Adrenal gland (tissue), 12 donors: ENCODE results near the gene RETREG1. TPM values are rescaled to one million over a fixed set of nuclear protein-coding genes. Genes with fewer than 3 reads are reported as not detected.

Experiments used
- DNase-seq, 7 donors: peaks; one replicate each; pipeline ENCODE4 v3.0.0-alpha.2; 2019 to 2020
- H3K27ac ChIP-seq, 5 donors: fragments of 200-600 bp; sonication (generic) in 4 of 5; 1 replicate in 3 of 5; 2 replicates in 2 of 5; pipeline versions ENCODE4 v1.5.1 to v1.8.0; 2016 to 2020; ENCODE audit warnings: mild to moderate bottlenecking in 1 of 5
- H3K27me3 ChIP-seq: fragments of 200-600 bp; 2 replicates; pipeline ENCODE4 v1.8.0; 2021
- H3K36me3 ChIP-seq, 2 donors: fragments of 200-600 bp; replicated peaks in 1 of 2; 1 replicate in 1 of 2; 2 replicates in 1 of 2; pipeline versions ENCODE4 v1.5.1 to v1.8.0; 2018 to 2022
- H3K4me1 ChIP-seq, 2 donors: fragments of 200-600 bp; replicated peaks in 1 of 2; 1 replicate in 1 of 2; 2 replicates in 1 of 2; pipeline versions ENCODE4 v1.5.1 to v1.8.0; 2018 to 2021
- H3K4me3 ChIP-seq, 4 donors: fragments of 200-600 bp; sonication (generic) in 3 of 4; one replicate each; pipeline ENCODE4 v1.5.1; 2016 to 2018
- H3K9me3 ChIP-seq, 3 donors: fragments of 200-600 bp; sonication (generic) in 1 of 3; replicated peaks in 1 of 3; 1 replicate in 2 of 3; 2 replicates in 1 of 3; pipeline versions ENCODE4 v1.5.1 to v1.8.0; 2016 to 2021
- POLR2A ChIP-seq, 2 donors: fragments of 450-650 bp; IDR thresholded peaks; one replicate each; pipeline ENCODE4 v1.6.1; 2017; ENCODE audit warnings: antibody characterized with exemption in 2 of 2, mild to moderate bottlenecking in 2 of 2, moderate library complexity in 1 of 2
- WGBS, 4 donors: extraction: QIAGEN DNeasy Blood & Tissue Kit in 2 of 4; methylation state at CpG; one replicate each; pipeline versions ENCODE4 v1.1.5 to v1.1.7; 2013 to 2017; 5-methylcytosine and 5-hydroxymethylcytosine counted together
- intact Hi-C, 2 donors: fragments of 100-400 bp; cut with DNase I; formaldehyde crosslinking; loops; one replicate each; pipeline versions ENCODE4 v1.14.1 to v1.15.0; 2022 to 2023
- polyA plus RNA-seq, 3 donors: library from polyadenylated mRNA; stranded (reverse); fragments of 200-250 nt in 2 of 3; fragments of 350-450 nt in 1 of 3; fragmentation: Illumina TruSeq in 1 of 3; extraction: RNeasy Lipid Tissue Mini Kit (QIAGEN cat#74804) in 1 of 3; gene quantifications; one replicate each; pipeline ENCODE4 v1.2.3, GENCODE V29; 2013 to 2014
- total RNA-seq, 9 donors: library from RNA; depleted of rRNA in 4 of 9; stranded (reverse); fragments of >200 nt in 4 of 9; fragments of 120-200 nt in 1 of 9; fragmentation: NEBNext Ultra II Directional in 1 of 9; extraction: Animal tissue kit (Norgen Biotek cat#: 25700) in 1 of 9; gene quantifications; one replicate each; pipeline versions ENCODE4 v1.1.0 to v1.2.4, GENCODE V29; 2013 to 2023
- TF ChIP-seq, protein P1 (sequence below), 6 experiments: fragments of 450-650 bp in 4 of 6; fragments of 200-600 bp in 2 of 6; sonication (generic) in 1 of 6; IDR thresholded peaks; 1 replicate in 5 of 6; 2 replicates in 1 of 6; pipeline versions ENCODE4 v1.5.1 to v1.8.0; 2016 to 2021; ENCODE audit warnings: antibody characterized with exemption in 6 of 6, mild to moderate bottlenecking in 2 of 6, moderate library complexity in 1 of 6
- donor health status: healthy with polysubstance abuse.
- donor health status: Bipolar disorder and iron deficiency.
- donor health status: DM: yes; HTN: yes; CAD: no.
- donor health status: DM: no; HTN: no; CAD: no.
- donor health status: DM: no; HTN: no; CAD: no.
- donor health status: DM: yes; HTN: yes; CAD: no.

Gene RETREG1
- total and polyA plus RNA-seq, 12 donors = 0.06 to 5.9 (median 2.1) TPM

DNA sequence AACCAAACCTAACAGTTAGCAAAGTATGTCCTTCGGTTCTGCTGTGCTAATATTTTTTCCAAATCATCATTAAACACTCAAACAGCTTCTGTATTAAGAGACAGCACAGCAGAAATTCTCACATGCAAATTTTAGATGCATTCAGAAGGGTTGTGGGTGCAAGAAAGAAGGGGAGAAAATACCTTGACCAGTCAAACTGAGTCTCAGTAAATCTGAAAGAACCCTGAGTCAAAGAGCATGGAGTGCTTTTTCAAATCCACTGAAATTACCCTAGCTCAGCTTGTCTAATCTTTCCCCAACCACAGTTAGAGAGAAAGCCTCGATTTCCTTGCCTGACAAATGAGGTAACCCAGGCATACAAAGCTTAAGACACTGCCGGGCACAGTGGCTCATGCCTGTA lies 55.1 kb downstream of the RETREG1 start:
- no peaks in the 10 kb centered on the region for H3K36me3 ChIP-seq
- TF ChIP-seq, protein P1, sequence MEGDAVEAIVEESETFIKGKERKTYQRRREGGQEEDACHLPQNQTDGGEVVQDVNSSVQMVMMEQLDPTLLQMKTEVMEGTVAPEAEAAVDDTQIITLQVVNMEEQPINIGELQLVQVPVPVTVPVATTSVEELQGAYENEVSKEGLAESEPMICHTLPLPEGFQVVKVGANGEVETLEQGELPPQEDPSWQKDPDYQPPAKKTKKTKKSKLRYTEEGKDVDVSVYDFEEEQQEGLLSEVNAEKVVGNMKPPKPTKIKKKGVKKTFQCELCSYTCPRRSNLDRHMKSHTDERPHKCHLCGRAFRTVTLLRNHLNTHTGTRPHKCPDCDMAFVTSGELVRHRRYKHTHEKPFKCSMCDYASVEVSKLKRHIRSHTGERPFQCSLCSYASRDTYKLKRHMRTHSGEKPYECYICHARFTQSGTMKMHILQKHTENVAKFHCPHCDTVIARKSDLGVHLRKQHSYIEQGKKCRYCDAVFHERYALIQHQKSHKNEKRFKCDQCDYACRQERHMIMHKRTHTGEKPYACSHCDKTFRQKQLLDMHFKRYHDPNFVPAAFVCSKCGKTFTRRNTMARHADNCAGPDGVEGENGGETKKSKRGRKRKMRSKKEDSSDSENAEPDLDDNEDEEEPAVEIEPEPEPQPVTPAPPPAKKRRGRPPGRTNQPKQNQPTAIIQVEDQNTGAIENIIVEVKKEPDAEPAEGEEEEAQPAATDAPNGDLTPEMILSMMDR (IDR thresholded peaks at IDR 0.05) = no peak
- TF ChIP-seq POLR2A (IDR thresholded peaks at IDR 0.05) = no peak
- H3K4me1 ChIP-seq = no peaks in the 10 kb centered on the region
- no peaks in the 10 kb centered on the region for H3K9me3 ChIP-seq
- no peak overlapping the region for H3K4me3 ChIP-seq
- intact Hi-C loops = no loop called here
- DNase-seq = no peak
- WGBS, 4 donors = 79 to 88% (median 84%) methylated on average over 3 of the region's 3 CpGs
- H3K27me3 ChIP-seq = no peaks in the 10 kb centered on the region
- H3K27ac ChIP-seq = no peak overlapping the region

DNA sequence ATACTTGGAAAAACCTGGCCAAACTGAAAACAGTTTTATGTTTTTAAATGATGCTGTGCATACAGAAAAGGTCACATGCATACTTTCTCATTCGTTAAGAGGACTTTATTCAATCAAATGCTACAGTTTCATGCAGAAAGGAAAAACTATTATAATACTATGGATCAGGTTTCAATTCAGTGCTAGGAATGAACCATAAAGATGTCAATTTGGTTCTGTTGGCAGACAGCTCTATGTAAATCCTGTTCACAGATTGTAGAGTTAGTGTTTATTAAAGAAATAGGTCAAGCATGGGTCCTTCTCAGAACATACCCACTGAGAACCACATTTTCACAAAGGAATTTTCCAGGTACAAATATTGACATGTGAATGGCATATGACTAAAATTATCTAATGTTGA lies 57.1 kb downstream of the RETREG1 start:
- Histone ChIP-seq H3K9me3 (no peaks in the 10 kb centered on the region), H3K4me1 (no peaks in the 10 kb centered on the region), H3K36me3 (no peaks in the 10 kb centered on the region), H3K4me3 (no peak overlapping the region), H3K27me3 (no peaks in the 10 kb centered on the region), H3K27ac (no peak overlapping the region)
- intact Hi-C loops = no loop called here
- DNase-seq = no peak
- WGBS, 4 donors = 88 to 92% (median 89%) methylated on average over 1 of the region's 1 CpG
- TF ChIP-seq POLR2A (IDR thresholded peaks at IDR 0.05) = no peak
- TF ChIP-seq, protein P1 (IDR thresholded peaks at IDR 0.05) = no peak

DNA sequence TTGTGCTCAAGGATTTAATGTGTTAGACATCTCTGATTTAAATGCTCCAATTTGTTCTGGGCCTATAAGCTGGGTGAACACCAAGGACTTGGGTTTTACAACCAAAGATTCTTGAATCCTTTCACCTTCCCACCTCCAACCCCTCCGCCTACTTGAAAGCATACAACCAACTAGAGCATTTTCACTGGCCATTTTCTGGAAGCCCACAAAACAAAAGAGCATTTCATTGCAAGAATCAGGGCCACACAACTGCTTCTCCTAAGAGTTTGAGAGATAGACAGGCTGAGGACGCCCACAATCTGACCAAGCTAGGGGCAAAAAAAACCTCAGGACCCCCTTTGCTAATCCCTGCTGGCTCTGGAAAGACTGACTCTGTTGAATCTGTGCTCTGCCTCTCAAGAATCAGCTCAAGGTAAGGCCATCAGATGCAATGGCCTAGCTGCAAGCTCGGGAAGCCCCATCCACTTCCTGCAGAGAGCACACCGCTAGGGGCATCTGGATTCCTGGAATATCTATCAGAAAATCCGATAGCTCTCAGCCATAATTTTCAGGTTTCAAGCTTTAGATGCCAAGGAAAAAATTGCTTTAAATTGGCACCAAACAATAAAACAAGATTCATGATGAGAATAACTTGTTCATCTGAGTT lies 57.7 kb downstream of the RETREG1 start:
- Histone ChIP-seq H3K4me1 (no peaks in the 10 kb centered on the region), H3K4me3 (no peak overlapping the region), H3K27ac (no peak overlapping the region), H3K9me3 (no peaks in the 10 kb centered on the region), H3K27me3 (no peaks in the 10 kb centered on the region), H3K36me3 (no peaks in the 10 kb centered on the region)
- intact Hi-C loops = no loop called here
- 82 to 89% (median 83%) methylated on average over 5 of the region's 5 CpGs for WGBS, 4 donors
- DNase-seq = no peak
- TF ChIP-seq, protein P1 (IDR thresholded peaks at IDR 0.05) = no peak
- TF ChIP-seq POLR2A (IDR thresholded peaks at IDR 0.05) = no peak

DNA sequence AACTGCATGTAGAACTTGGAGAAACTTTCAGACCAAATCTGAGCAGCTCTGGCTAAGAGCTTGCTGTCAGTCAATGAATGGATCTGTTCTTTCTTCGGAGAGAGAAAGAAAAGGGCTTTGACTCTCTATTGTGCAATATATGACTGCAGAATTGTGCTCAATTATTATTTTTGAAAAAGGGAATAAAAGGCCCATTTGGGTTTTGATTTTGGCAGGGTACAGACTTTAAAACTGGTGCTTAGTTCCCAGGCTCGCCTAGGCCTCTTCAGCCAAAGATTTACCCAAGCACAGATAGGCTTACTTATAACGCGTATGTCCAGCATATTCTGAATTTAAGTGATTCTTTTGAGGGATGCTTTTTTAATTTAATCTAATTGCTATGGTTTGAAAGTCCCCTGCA lies 59.3 kb downstream of the RETREG1 start:
- Histone ChIP-seq H3K4me3 (no peak overlapping the region), H3K27me3 (no peaks in the 10 kb centered on the region), H3K27ac (no peak overlapping the region), H3K4me1 (no peaks in the 10 kb centered on the region), H3K36me3 (no peaks in the 10 kb centered on the region), H3K9me3 (no peaks in the 10 kb centered on the region)
- DNase-seq = no peak
- TF ChIP-seq POLR2A (IDR thresholded peaks at IDR 0.05) = no peak
- TF ChIP-seq, protein P1 (IDR thresholded peaks at IDR 0.05) = no peak
- intact Hi-C loops = no loop called here
- WGBS, 4 donors = 78 to 92% (median 90%) methylated on average over 4 of the region's 4 CpGs
